Ishikawa (cell line): ENCODE measurements around the gene PTRHD1.

Source experiments
- CEBPB ChIP-seq: IDR thresholded peaks from 2 replicates; pipeline ENCODE4 v1.6.1; 2012
- CREB1 ChIP-seq: IDR thresholded peaks from 2 replicates; pipeline ENCODE4 v1.6.1; 2012; ENCODE audit warnings: low read depth
- EGR1 ChIP-seq: IDR thresholded peaks from 2 replicates; pipeline ENCODE4 v1.6.1; 2012
- EP300 ChIP-seq: IDR thresholded peaks from 2 replicates; pipeline ENCODE4 v1.6.1; 2012; ENCODE audit warnings: borderline replicate concordance
- FOXM1 ChIP-seq: IDR thresholded peaks from 2 replicates; pipeline ENCODE4 v1.6.1; 2012; ENCODE audit warnings: low read depth, borderline replicate concordance
- MAX ChIP-seq: IDR thresholded peaks from 2 replicates; pipeline ENCODE4 v1.6.1; 2012
- NFIC ChIP-seq: IDR thresholded peaks from 2 replicates; pipeline ENCODE4 v1.6.1; 2012
- RAD21 ChIP-seq: IDR thresholded peaks from 2 replicates; pipeline ENCODE4 v1.6.1; 2012; ENCODE audit warnings: low read depth
- REST ChIP-seq: IDR thresholded peaks from 2 replicates; pipeline ENCODE4 v1.6.1; 2012; ENCODE audit warnings: low read depth, mild to moderate bottlenecking
- TAF1 ChIP-seq: IDR thresholded peaks from 2 replicates; pipeline ENCODE4 v1.6.1; 2012; ENCODE audit warnings: low read depth, mild to moderate bottlenecking
- TCF12 ChIP-seq: IDR thresholded peaks from 2 replicates; pipeline ENCODE4 v1.6.1; 2012; ENCODE audit warnings: low read depth
- TEAD4 ChIP-seq: IDR thresholded peaks from 2 replicates; pipeline ENCODE4 v1.6.1; 2012
- USF1 ChIP-seq: IDR thresholded peaks from 2 replicates; pipeline ENCODE4 v1.6.1; 2012
- YY1 ChIP-seq: IDR thresholded peaks from 2 replicates; pipeline ENCODE4 v1.6.1; 2012; ENCODE audit warnings: low read depth
- ZBTB7A ChIP-seq: IDR thresholded peaks from 2 replicates; pipeline ENCODE4 v1.6.1; 2012; ENCODE audit warnings: low read depth

PTRHD1 gene

GRCh38 chr2:24761866-24762265, 31.3 kb downstream of the PTRHD1 start:
- TF ChIP-seq CREB1 (no peak), NFIC (no peak), YY1 (no peak), FOXM1 (no peak), RAD21 (no peak), MAX (no peak), TCF12 (no peak), TAF1 (no peak), TEAD4 (no peak), EGR1 (no peak), USF1 (no peak), EP300 (no peak), CEBPB (no peak), ZBTB7A (no peak), REST (no peak)

- TF ChIP-seq NFIC (no peak), CREB1 (no peak), REST (no peak), EP300 (no peak), FOXM1 (no peak), TCF12 (no peak)
Measured at GRCh38 chr2:24756789-24757188, 36.4 kb downstream of the PTRHD1 start.

DNA sequence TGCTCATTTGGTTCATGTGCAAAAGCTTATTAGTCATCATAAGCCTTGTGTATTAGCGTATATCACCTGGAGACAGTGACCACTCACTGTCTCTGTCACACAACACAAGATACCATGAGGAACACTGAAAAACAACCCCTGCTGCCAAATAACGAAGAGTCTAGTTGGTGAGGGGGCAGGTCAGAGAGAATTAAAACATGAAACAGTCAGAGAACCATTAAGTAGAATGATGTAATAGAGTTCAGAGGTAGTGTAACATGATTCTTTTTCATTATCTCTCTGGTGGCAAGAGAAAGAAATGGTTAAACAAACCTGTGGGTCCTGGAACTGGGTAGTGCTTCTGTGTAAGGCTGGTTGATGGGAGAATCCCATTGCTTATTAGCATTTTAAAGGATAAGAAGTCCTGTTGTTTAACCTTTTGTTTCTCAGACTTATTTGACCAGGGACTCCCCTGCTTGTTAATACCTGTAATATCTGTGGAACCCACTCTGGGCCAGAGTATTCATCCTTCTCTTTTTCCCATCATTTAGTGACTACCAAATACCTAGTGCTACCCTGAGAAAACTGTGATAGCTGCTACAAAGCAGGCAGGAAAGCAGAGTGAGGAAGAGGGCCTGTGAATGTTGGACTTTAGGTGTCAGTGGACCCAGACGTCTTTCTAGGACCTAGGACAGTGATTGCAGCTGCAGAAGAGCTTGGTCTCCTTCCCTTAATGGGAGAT, 38.0 kb downstream of the PTRHD1 start:
- TF ChIP-seq TCF12 (no peak), USF1 (no peak), EGR1 (no peak), CEBPB (no peak)

GRCh38 chr2:24749069-24749691, 44.0 kb downstream of the PTRHD1 start:
- TF ChIP-seq FOXM1 = no peak
- no peak for TF ChIP-seq TAF1
- no peak for TF ChIP-seq MAX
- no peak for TF ChIP-seq ZBTB7A
- TF ChIP-seq CREB1 = no peak
- TF ChIP-seq NFIC = no peak
- no peak for TF ChIP-seq REST
- no peak for TF ChIP-seq TEAD4
- no peak for TF ChIP-seq RAD21
- no peak for TF ChIP-seq TCF12

GRCh38 chr2:24747299-24747698, 45.9 kb downstream of the PTRHD1 start:
- no peak for TF ChIP-seq REST
- no peak for TF ChIP-seq TCF12
- TF ChIP-seq ZBTB7A = no peak
- no peak for TF ChIP-seq TEAD4
- TF ChIP-seq NFIC = no peak
- TF ChIP-seq EGR1 = no peak
